IMR-90 (cell line): ENCODE results near the gene ZNF665. TPM values are rescaled to one million over a fixed set of nuclear protein-coding genes. Genes with fewer than 3 reads are reported as not detected.

Experiments used
- ATAC-seq: fragments of 200-7000 bp; cut with Tn5 transposase; 2 replicates; pipeline ENCODE4 v1.9.1; 2020; ENCODE audit warnings: low read depth, mild to moderate bottlenecking, moderate library complexity
- BruUV-seq: library from RNA; stranded (reverse); fragments of 400-500 nt; replicated peaks from 2 replicates; lab custom pipeline; 2021; lab: Mats Ljungman, UMichigan
- CTCF ChIA-PET: fragments of 300-600 bp; formaldehyde crosslinking; extraction: SDS; loops from one replicate; lab custom pipeline; 2021; ENCODE audit warnings: antibody characterized with exemption; lab: Yijun Ruan, JAX
- POLR2A ChIA-PET: fragments of 300-600 bp; sonication (Branson Sonifier 250); formaldehyde crosslinking; loops from one replicate; lab custom pipeline; 2022; ENCODE audit warnings: antibody characterized with exemption; ENCODE audit not compliant: unreplicated experiment; lab: Charles Lee
- DNase-seq: peaks from one replicate; pipeline ENCODE4 v3.0.0; 2013
- H2AFZ ChIP-seq: replicated peaks from 2 replicates; pipeline ENCODE3; 2013; ENCODE audit warnings: low read length, mild to moderate bottlenecking; ENCODE audit not compliant: poor library complexity
- H2AK5ac ChIP-seq: 2 replicates; pipeline ENCODE4 v1.6.1; 2013; ENCODE audit warnings: low read depth, low read length, inconsistent platforms
- H2AK9ac ChIP-seq: replicated peaks from 2 replicates; pipeline ENCODE3; 2013; ENCODE audit warnings: mild to moderate bottlenecking, low read depth, low read length, moderate library complexity; ENCODE audit not compliant: poor library complexity
- H2BK120ac ChIP-seq: 2 replicates; pipeline ENCODE4 v1.6.1; 2013; ENCODE audit warnings: low read depth, low read length, inconsistent platforms
- H2BK15ac ChIP-seq: 3 replicates; pipeline ENCODE4 v1.6.1; 2013; ENCODE audit warnings: low read depth, low read length, inconsistent platforms
- H2BK20ac ChIP-seq: 2 replicates; pipeline ENCODE4 v1.6.1; 2013; ENCODE audit warnings: low read depth, mild to moderate bottlenecking, inconsistent platforms, low read length, moderate library complexity
- H2BK5ac ChIP-seq: 2 replicates; pipeline ENCODE4 v1.6.1; 2013; ENCODE audit warnings: mild to moderate bottlenecking, low read depth, low read length, inconsistent platforms; ENCODE audit not compliant: poor library complexity, severe bottlenecking
- H3K14ac ChIP-seq: replicated peaks from 2 replicates; pipeline ENCODE4 v1.6.1; 2013; ENCODE audit warnings: low read depth, low read length, inconsistent platforms
- H3K18ac ChIP-seq: 2 replicates; pipeline ENCODE4 v1.6.1; 2013; ENCODE audit warnings: low read depth, low read length, control low read depth
- H3K23ac ChIP-seq: 2 replicates; pipeline ENCODE4 v1.6.1; 2013; ENCODE audit warnings: low read depth, low read length, inconsistent platforms
- H3K27ac ChIP-seq: 2 replicates; pipeline ENCODE4 v1.5.1; 2013; ENCODE audit warnings: mild to moderate bottlenecking, control low read depth, low read length; ENCODE audit not compliant: insufficient read depth
- H3K27me3 ChIP-seq: 2 replicates; pipeline ENCODE4 v1.6.1; 2013; ENCODE audit warnings: low read length; ENCODE audit not compliant: control insufficient read depth, insufficient read depth
- H3K36me3 ChIP-seq: 2 replicates; pipeline ENCODE4 v1.6.1; 2013; ENCODE audit warnings: low read length, mixed read lengths; ENCODE audit not compliant: control insufficient read depth, insufficient read depth
- H3K4ac ChIP-seq: 2 replicates; pipeline ENCODE4 v1.6.1; 2013; ENCODE audit warnings: low read depth, low read length, inconsistent platforms
- H3K4me1 ChIP-seq: 2 replicates; pipeline ENCODE4 v1.6.1; 2013; ENCODE audit warnings: low read length, mixed read lengths; ENCODE audit not compliant: control insufficient read depth, insufficient read depth
- H3K4me2 ChIP-seq: 2 replicates; pipeline ENCODE4 v1.6.1; 2013; ENCODE audit warnings: low read depth, mild to moderate bottlenecking, control low read depth, low read length, moderate library complexity
- H3K4me3 ChIP-seq: 2 replicates; pipeline ENCODE4 v1.5.1; 2013; ENCODE audit warnings: low read depth, mild to moderate bottlenecking, control low read depth, low read length, moderate library complexity; ENCODE audit not compliant: insufficient read depth
- H3K56ac ChIP-seq: 2 replicates; pipeline ENCODE4 v1.6.1; 2013; ENCODE audit warnings: low read length, inconsistent platforms; ENCODE audit not compliant: insufficient read depth; ENCODE audit errors: extremely low read depth
- H3K79me1 ChIP-seq, 2 experiments: 2 replicates each; pipeline ENCODE4 v1.6.1; 2013; ENCODE audit warnings: low read length in 2 of 2, inconsistent platforms in 1 of 2, low read depth in 1 of 2
- H3K9ac ChIP-seq: 2 replicates; pipeline ENCODE4 v1.6.1; 2013; ENCODE audit warnings: low read depth, low read length, control low read depth
- H3K9me1 ChIP-seq: 2 replicates; pipeline ENCODE4 v1.6.1; 2013; ENCODE audit warnings: low read length, inconsistent platforms; ENCODE audit not compliant: insufficient read depth
- H3K9me3 ChIP-seq: 2 replicates; pipeline ENCODE4 v1.6.1; 2013; ENCODE audit warnings: low read length; ENCODE audit not compliant: control insufficient read depth, insufficient read depth
- H4K20me1 ChIP-seq: 2 replicates; pipeline ENCODE4 v1.6.1; 2013; ENCODE audit warnings: low read length, inconsistent platforms; ENCODE audit not compliant: insufficient read depth
- H4K5ac ChIP-seq: 2 replicates; pipeline ENCODE4 v1.6.1; 2013; ENCODE audit warnings: mild to moderate bottlenecking, low read depth, low read length, control low read depth
- H4K8ac ChIP-seq, 2 experiments: 2 replicates each; pipeline ENCODE4 v1.6.1; 2013; ENCODE audit warnings: low read depth in 2 of 2, low read length in 2 of 2, control low read depth in 1 of 2, inconsistent platforms in 1 of 2
- H4K91ac ChIP-seq: 2 replicates; pipeline ENCODE4 v1.6.1; 2013; ENCODE audit warnings: low read depth, low read length, inconsistent platforms; ENCODE audit not compliant: insufficient read depth
- BHLHE40 ChIP-seq: fragments of 150-350 bp; IDR thresholded peaks from 2 replicates; pipeline ENCODE4 v1.6.1; 2016; ENCODE audit warnings: mild to moderate bottlenecking, low read depth, low read length
- CEBPB ChIP-seq: IDR thresholded peaks from 2 replicates; pipeline ENCODE4 v1.6.1; 2012; ENCODE audit warnings: low read depth, low read length, improper control_type of control experiment
- MAFK ChIP-seq: IDR thresholded peaks from 2 replicates; pipeline ENCODE4 v1.6.1; 2012; ENCODE audit warnings: low read depth, low read length, improper control_type of control experiment
- MXI1 ChIP-seq: IDR thresholded peaks from 2 replicates; pipeline ENCODE4 v1.6.1; 2012; ENCODE audit warnings: low read depth, mild to moderate bottlenecking, low read length, moderate library complexity, borderline replicate concordance
- NFE2L2 ChIP-seq: fragments of 150-350 bp; IDR thresholded peaks from 2 replicates; pipeline ENCODE4 v1.6.1; 2016; ENCODE audit warnings: low read depth, mild to moderate bottlenecking, low read length
- SMC3 ChIP-seq: fragments of 150-350 bp; IDR thresholded peaks from 2 replicates; pipeline ENCODE4 v1.6.1; 2016; ENCODE audit warnings: low read depth, mild to moderate bottlenecking, antibody characterized with exemption, low read length, moderate library complexity
- WGBS, 2 experiments: methylation state at CpG; one replicate each; pipeline versions ENCODE4 v1.1.5 to v1.1.7; 2013; ENCODE audit warnings: missing lambda C conversion rate in 2 of 2; ENCODE audit not compliant: insufficient read length in 1 of 2; ENCODE audit errors: extremely low coverage in 2 of 2; 5-methylcytosine and 5-hydroxymethylcytosine counted together
- dilution Hi-C: fragments of 300-500 bp; cut with HindIII; formaldehyde crosslinking; loops from one replicate; pipeline ENCODE4 v1.14.3; 2018; ENCODE audit warnings: low sequenced_read_pairs; ENCODE audit not compliant: unreplicated experiment
- in situ Hi-C: fragments of 300-500 bp; cut with MboI; formaldehyde crosslinking; loops from 3 replicates; pipeline ENCODE4 v1.14.3; 2019; ENCODE audit warnings: low sequenced_read_pairs, inconsistent platforms, mixed read lengths
- intact Hi-C: fragments of 100-400 bp; cut with micrococcal nuclease; formaldehyde crosslinking; loops from 2 replicates; pipeline ENCODE4 v1.10.0; 2022
- polyA plus RNA-seq, 3 experiments: library from polyadenylated mRNA; depleted of rRNA; stranded (reverse); fragments of >200 nt; gene quantifications; 2 replicates each; pipeline ENCODE4 v1.2.3, GENCODE V29; 2012; ENCODE audit warnings: low replicate concordance in 1 of 3
- total RNA-seq: library from RNA; depleted of rRNA; stranded (reverse); fragments of >200 nt; gene quantifications from 2 replicates; pipeline ENCODE4 v1.2.3, GENCODE V29; 2012
- TF ChIP-seq, protein P1 (sequence below): conservative IDR thresholded peaks from 2 replicates; pipeline ENCODE4 v1.5.1; 2012; ENCODE audit warnings: mild to moderate bottlenecking, low read depth, low read length, improper control_type of control experiment

ZNF665 gene
- total and polyA plus RNA-seq, 2 of the 4 experiments (the other 2 are of a cell fraction): 2.0 to 3.0 TPM

DNA sequence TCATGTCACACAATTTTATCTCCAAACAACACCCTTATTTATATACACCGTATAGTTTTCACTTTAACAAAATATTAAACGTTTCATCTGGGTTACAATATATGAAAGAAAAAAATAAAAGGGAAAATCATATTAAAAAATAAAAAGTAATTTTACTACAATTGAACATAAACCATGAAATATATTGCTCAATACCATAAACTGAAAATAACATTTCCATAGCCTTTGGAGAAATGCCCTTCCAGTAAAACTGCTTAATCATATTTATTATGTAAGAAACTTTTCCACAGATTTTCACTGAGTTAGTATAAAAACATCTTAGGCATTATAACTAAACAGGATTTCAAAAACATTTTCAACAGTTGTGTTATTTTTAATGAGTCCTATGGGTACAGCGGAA is 32.8 kb downstream of the ZNF665 start:
- no peak overlapping the region for H2AK5ac ChIP-seq
- no peaks in the 10 kb centered on the region for H4K20me1 ChIP-seq
- in situ Hi-C loops: no loop called here
- no peak overlapping the region for H4K5ac ChIP-seq
- H3K36me3 ChIP-seq: peaks cover 1% of the 10 kb centered on the region; the same call in 1 of the 2 replicates
- H3K4me3 ChIP-seq: no peak overlapping the region
- H2BK20ac ChIP-seq: no peak overlapping the region
- no peak overlapping the region for H2AK9ac ChIP-seq
- no peak overlapping the region for H3K14ac ChIP-seq
- H3K27me3 ChIP-seq: no peaks in the 10 kb centered on the region
- no peak overlapping the region for H3K18ac ChIP-seq
- DNase-seq: no peak
- H3K9ac ChIP-seq: no peak overlapping the region
- H3K4me1 ChIP-seq: peaks cover 2% of the 10 kb centered on the region; the same call in 1 of the 2 replicates
- peaks cover 26% of the 10 kb centered on the region for H3K9me3 ChIP-seq
- H4K8ac ChIP-seq: no peak overlapping the region
- no peak overlapping the region for H3K23ac ChIP-seq
- dilution Hi-C loops: no loop called here
- no peaks in the 10 kb centered on the region for H3K9me1 ChIP-seq
- CTCF ChIA-PET: no interaction called here
- H2BK15ac ChIP-seq: no peak overlapping the region
- no peak overlapping the region for H2BK5ac ChIP-seq
- BruUV-seq: no TSS peak
- H4K91ac ChIP-seq: no peak overlapping the region
- no peak overlapping the region for H3K27ac ChIP-seq
- no peak overlapping the region for H3K56ac ChIP-seq
- no peak overlapping the region for H3K4me2 ChIP-seq
- TF ChIP-seq MXI1: no peak
- TF ChIP-seq, protein P1, sequence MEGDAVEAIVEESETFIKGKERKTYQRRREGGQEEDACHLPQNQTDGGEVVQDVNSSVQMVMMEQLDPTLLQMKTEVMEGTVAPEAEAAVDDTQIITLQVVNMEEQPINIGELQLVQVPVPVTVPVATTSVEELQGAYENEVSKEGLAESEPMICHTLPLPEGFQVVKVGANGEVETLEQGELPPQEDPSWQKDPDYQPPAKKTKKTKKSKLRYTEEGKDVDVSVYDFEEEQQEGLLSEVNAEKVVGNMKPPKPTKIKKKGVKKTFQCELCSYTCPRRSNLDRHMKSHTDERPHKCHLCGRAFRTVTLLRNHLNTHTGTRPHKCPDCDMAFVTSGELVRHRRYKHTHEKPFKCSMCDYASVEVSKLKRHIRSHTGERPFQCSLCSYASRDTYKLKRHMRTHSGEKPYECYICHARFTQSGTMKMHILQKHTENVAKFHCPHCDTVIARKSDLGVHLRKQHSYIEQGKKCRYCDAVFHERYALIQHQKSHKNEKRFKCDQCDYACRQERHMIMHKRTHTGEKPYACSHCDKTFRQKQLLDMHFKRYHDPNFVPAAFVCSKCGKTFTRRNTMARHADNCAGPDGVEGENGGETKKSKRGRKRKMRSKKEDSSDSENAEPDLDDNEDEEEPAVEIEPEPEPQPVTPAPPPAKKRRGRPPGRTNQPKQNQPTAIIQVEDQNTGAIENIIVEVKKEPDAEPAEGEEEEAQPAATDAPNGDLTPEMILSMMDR: no peak
- TF ChIP-seq BHLHE40: no peak
- no peak for TF ChIP-seq MAFK
- no peak for TF ChIP-seq SMC3
- TF ChIP-seq CEBPB: no peak
- no peak for TF ChIP-seq NFE2L2
- POLR2A ChIA-PET: no interaction called here
- WGBS, 2 experiments: 100% methylated on average over 2 of the region's 3 CpGs; no CpG with 5 or more reads in 1 of the 2 experiments
- H2AFZ ChIP-seq: no peak overlapping the region
- ATAC-seq: no peak
- intact Hi-C loops: no loop called here
- no peak overlapping the region for H2BK120ac ChIP-seq
- H3K4ac ChIP-seq: no peak overlapping the region
- peaks cover 10 to 23% of the 10 kb centered on the region in 2 experiments; a peak in 2 of 4 replicates for H3K79me1 ChIP-seq
